NCI-H2029 (cell line): Measurements from ENCODE around the gene ALPI.
A peak's percentile ranks its signal among the peaks of the same experiment; 100 is the strongest.
"Not testable (repeated sequence)": the region's sequence is repeated elsewhere in the genome, so short reads cannot be mapped to it uniquely, and the experiment has no call there.

Experiments
- DNase-seq: peaks from one replicate; lab custom pipeline; 2025; lab: John Stamatoyannopoulos, UW

The ALPI gene

GRCh38 chr2:232421189-232421785 lies 34.7 kb upstream of the ALPI start:
- DNase-seq = no peak

- DNase-seq = no peak
These were observed 33.9 kb upstream of the ALPI start for GRCh38 chr2:232422051-232422450.

GRCh38 chr2:232422996-232423395 lies 33.0 kb upstream of the ALPI start:
- not testable (repeated sequence) for DNase-seq

- DNase-seq = not testable (repeated sequence)
These were observed 32.5 kb upstream of the ALPI start for GRCh38 chr2:232423407-232423806.

- DNase-seq = no peak
These were observed 24.0 kb upstream of the ALPI start for GRCh38 chr2:232431705-232432590.

- DNase-seq = no peak
These were observed 23.3 kb upstream of the ALPI start for GRCh38 chr2:232432598-232433184.

GRCh38 chr2:232433622-232434021 lies 22.3 kb upstream of the ALPI start:
- DNase-seq = not testable (repeated sequence)

- DNase-seq = no peak
These were observed 21.9 kb upstream of the ALPI start for GRCh38 chr2:232434091-232434490.

GRCh38 chr2:232434563-232435374 lies 21.2 kb upstream of the ALPI start:
- DNase-seq = no peak

- DNase-seq = no peak
These were observed 20.6 kb upstream of the ALPI start for GRCh38 chr2:232435375-232435648.

- DNase-seq = no peak
These were observed 20.1 kb upstream of the ALPI start for GRCh38 chr2:232435805-232436204.

- no peak for DNase-seq
These were observed 19.4 kb upstream of the ALPI start for GRCh38 chr2:232436381-232437194.

GRCh38 chr2:232437195-232437571 lies 18.8 kb upstream of the ALPI start:
- no peak for DNase-seq

GRCh38 chr2:232438091-232438490 lies 17.9 kb upstream of the ALPI start:
- no peak for DNase-seq

GRCh38 chr2:232438951-232439757 lies 16.8 kb upstream of the ALPI start:
- no peak for DNase-seq

GRCh38 chr2:232439758-232440135 lies 16.2 kb upstream of the ALPI start:
- no peak for DNase-seq

- DNase-seq = peak; percentile 44
These were observed 15.5 kb upstream of the ALPI start for GRCh38 chr2:232440220-232441018.

- no peak for DNase-seq
These were observed 14.8 kb upstream of the ALPI start for GRCh38 chr2:232441147-232441651.

- not testable (repeated sequence) for DNase-seq
These were observed 14.0 kb upstream of the ALPI start for GRCh38 chr2:232441922-232442321.

- not testable (repeated sequence) for DNase-seq
These were observed 13.5 kb upstream of the ALPI start for GRCh38 chr2:232442431-232442830.
